HG02571 (cell line): ENCODE results near the gene PARD3.
"Not testable (repeated sequence)": the region's sequence is repeated elsewhere in the genome, so short reads cannot be mapped to it uniquely, and the experiment has no call there.

Experiments used
- ATAC-seq: cut with Tn5 transposase; IDR thresholded peaks from one replicate; pipeline ENCODE4 v1.9.1; 2021; ENCODE audit warnings: mild to moderate bottlenecking, moderate library complexity; ENCODE audit not compliant: unreplicated experiment

Gene PARD3

DNA sequence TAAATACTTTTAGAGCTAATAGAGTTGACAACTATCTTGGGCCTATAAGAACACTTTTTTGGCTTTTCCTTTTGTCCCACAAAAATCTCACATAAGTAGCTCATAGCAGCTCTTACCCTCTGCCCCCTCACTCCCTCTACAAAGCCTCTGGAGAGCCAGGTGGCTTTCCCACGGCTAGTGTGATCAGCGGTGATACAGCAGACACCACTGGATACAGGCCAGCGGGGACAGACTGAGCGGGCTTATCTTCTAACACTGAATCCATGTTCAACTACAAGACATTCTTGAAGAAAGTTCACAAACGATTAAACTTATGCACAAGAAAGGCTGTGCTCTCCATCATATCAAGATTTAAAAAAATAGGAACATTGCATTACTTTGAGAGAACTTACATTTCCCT lies 377.2 kb downstream of the PARD3 start:
- no peak for ATAC-seq

DNA sequence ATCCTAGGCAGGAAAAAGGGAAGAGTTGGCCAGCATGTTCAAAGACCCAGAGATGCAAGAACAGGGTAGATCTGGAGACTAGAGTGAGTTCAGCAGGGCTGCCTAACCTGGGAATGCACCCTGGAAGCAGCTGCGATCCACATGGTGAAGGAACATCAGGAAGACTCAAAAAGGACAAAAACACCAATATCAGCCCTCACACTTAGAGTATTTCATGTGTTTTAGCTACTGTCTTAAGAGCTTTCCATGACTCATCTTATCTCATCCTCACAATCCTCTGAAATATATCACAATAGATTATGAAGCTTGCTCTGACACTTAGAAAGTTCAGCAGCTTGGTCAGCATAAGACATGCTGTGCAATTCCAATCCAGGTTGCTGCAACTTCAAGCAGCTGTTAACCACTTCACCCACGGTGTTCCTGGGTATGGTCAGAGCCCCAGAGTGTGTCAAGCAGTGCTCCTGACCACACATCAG lies 380.9 kb downstream of the PARD3 start:
- no peak for ATAC-seq

DNA sequence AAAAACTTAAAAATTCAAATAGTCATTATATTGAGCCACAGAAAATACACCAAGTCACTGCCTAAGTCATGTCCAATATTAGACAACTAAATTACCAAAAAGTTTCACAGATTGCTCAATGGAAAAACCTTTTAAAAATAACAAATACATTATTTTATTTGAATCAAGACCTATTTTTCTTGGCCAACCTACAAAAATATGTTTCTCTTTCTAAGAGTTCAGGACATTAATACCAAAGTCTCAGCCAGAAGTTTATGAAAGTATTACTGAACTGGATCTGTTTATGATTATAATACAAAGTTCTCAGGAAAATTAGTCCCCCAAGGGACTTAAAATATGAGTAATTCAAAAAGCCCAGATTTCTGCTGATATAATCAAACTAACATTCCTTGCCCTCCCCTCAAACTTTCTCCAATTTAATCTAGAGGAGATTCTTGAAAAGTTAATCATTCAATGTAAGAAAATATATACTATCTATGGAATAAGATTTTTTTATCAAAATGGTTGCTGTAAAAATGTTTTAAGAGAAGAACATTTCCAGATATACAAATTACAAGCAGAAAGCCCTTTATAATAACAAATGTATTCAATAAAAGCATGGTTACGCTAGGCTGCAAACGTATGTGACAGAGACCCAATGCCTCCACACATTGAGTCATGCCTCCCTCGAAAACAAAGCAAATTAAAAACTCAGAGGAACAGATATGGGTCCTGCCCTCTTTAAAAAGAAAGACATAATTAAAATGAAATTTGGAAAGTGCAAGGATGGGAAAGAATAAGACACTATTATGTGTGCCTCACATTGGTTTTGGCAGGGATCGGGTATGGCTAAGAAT lies 381.6 kb downstream of the PARD3 start:
- ATAC-seq = no peak

DNA sequence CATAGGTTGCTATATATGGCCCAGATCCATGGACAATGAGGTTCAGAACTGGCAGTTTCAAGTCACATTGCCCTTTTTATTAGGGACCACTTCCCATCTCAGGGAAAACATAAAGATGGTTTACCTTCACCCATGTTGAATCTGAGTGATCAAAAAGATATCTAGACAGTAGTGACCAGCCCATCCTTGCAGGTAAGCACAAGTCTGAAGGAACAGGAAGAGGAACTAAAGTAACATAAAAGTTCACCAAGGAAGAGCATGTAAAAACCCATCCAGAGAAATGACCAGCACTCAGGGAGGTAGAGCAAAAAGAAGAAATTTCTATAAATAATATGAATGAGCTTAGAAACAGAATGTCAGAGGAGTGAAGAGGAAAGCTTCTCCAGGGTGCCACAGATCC lies 382.5 kb downstream of the PARD3 start:
- ATAC-seq = no peak

DNA sequence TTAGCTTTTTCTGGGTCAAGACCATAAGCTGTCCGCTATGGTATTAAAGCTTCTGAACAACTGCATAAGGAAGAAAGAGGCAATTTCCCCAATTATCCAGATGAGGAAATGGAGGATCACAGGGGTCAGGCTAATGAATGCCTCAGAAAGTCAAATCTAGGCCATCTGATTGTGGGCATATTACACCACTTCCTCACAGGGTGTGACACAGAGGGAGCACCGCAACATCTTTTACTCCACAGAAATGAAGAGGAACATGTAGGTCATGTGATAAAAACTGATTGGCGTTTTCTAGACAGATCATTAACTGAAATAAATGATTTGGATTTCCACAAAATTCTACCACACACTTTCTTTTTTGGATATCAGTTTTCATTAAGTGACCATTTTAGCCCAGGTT lies 384.4 kb downstream of the PARD3 start:
- no peak for ATAC-seq

DNA sequence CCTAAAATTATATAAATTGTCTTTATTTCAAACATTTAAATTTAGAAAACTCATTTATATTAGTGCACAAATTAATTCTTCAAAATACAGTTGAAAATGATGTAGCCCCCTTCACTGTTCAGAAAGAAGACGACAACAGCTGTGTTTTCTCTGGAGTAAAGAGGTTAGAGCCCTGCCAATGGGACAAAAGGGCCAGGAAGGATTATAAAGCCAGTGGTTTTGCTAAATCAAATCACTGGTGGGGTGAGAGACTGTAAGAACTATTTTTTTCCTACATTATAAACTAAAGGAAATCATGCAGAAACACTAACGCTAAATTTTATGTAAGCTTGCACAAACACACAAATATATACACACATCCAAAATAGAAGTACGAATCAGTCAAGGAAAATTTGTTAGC lies 386.6 kb downstream of the PARD3 start:
- ATAC-seq = no peak

DNA sequence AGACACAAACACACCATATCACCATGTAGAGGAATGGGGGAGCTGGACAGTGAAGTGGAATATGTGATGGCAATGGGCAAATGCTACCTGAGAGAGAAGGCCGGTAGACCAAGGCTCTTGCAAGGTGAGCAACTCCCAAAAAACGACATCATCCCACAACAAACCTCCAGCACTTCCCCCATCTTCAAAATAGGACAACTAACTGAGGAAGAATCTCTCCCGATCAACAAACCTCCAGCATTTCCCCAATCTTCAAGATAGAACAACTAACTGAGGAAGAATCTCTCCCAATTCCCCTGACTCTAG lies 387.2 kb downstream of the PARD3 start:
- no peak for ATAC-seq

DNA sequence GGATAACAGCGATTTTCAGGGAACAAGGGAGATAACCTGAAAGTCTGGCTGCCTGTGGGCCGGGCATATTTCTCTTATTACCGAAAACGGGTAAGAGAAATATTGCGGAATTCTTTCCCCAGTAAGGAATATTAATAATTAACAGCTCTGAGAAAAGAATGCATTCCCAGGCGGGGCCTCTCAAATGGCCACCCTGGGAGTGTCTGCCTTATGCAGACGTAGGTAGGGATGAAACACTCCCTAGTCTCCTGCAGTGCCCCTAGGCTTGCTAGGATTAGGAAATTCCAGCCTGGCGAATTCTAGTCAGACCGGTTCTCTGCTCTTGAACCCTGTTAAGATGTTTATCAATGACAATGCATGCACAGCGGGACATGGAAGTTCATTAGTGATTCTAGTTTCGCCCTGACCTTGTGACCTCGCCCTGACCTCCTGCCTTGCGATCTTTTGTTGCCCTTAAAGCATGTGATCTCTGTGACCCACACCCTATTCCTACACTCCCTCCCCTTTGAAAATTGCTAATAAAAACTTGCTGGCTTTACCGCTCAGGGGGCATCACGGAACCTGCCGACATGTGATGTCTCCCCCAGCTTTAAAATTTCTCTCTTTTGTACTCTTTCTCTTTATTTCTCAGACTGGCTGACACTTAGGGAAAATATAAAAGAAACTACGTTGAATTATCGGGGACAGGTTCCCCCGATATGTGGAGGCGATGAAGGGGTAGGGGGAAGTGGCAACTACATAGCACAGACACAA lies 387.8 kb downstream of the PARD3 start:
- not testable (repeated sequence) for ATAC-seq

DNA sequence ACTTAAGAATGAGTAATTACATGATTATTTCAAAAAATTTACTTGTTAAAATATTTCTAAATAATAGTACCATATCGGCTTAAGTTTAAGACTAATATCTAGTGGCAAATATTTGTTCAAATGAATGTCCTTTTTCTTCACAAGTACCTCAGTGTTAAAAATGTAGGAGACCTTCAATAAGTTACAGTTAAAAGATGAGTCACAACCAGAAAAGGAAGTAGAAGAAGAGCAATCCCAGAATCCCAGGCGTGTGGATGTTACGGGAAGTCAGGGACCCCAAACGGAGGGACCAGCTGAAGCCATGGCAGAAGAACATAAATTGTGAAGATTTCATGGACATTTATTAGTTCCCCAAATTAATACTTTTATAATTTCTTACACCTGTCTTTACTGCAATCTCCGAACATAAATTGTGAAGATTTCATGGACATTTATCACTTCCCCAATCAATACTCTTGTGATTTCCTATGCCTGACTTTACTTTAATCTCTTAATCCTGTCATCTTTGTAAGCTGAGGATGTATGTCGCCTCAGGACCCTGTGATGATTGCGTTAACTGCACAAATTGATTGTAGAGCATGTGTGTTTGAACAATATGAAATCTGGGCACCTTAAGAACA lies 388.4 kb downstream of the PARD3 start:
- not testable (repeated sequence) for ATAC-seq

DNA sequence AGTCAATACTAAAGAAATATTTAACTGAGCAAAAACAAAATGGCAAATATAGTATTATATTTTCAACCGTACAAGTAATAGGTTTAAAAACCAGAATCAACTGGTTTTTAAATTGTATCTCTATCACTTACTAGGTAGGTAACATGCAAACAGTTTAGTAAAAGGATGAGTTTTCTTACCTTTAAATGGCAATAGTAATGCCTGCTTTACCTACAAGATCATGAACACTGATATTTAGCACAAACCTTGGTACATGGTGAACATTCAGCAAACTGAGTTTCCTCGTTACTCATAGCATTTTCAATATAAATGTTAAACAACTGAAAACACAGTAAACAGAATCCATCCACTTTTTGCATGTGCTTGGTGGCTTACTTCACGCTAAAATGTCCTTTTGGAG lies 389.1 kb downstream of the PARD3 start:
- no peak for ATAC-seq

DNA sequence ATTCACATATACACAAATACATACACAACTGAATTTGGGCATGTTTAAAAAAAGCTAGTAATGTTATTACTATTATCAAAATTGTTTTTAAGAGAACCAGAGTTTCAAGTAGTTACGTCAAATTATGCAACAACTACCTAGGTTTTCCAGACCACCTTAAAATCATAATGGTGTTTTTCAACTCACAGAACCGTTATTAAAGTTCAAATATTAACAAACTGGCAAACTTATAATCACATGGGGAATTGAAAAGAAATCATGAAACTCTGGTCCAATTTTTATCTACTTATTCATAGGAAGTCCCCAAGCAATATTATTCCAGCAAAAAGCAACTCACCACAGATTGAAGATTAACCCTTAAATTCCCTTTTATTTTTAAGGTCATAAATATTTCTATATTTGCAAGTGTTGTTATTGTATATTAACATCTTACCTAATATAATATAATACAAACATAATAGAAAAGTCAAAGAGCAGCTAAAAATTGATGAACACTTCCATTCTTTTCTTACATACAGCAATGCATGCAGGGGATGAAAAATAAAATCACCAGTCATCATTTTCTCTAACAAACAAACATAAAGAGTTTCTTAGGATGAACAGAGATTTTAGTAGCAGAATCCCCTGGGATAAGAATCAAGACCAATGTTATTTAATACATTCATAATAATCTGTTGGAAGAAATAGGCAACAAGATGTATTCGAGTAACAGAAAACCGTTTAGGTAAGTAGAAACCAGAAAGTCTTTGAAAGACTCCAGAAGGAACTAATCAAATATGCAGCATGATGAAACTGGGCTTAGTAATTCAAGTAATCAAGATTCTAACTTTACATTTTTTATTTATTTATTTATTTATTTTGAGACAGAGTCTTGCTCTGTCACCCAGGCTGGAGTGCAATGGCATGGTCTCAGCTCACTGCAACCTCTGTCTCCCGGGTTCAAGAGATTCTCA lies 391.1 kb downstream of the PARD3 start:
- no peak for ATAC-seq

DNA sequence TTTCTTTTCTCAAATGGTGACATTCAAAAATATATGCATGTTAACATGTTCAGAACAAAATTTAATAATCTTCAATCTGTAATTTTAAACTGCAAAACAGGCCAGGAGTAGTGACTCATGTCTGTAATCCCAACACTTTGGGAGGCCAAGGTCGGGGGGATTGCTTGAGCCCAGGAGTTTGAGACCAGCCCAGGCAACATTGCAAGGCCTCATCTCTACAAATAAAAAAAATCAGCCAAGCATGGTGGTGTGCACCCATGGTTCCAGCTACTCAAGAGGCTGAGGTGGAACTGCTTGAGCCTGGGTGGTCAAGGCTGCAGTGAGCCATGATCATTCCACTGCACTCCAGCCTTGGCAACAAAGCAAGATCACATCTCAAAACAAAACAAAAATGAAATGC lies 394.3 kb downstream of the PARD3 start:
- no peak for ATAC-seq

DNA sequence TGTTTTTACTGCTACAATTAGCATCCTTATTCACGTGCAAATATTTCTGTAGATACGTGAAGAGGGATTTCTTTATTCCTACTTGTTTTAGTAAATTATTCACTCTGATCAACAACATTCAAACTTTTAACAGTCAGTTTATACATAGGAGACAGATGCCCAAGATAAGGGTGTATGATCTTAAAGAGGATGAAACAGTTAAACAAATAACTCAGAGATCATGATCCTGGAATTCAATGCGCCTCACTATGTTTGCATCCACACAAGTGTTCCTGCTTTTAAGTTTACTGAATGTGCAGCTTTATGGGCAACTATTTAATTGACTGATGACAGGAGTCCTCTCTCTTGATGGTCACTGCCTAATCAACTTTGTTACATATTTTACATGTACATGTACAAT lies 394.8 kb downstream of the PARD3 start:
- ATAC-seq = no peak

DNA sequence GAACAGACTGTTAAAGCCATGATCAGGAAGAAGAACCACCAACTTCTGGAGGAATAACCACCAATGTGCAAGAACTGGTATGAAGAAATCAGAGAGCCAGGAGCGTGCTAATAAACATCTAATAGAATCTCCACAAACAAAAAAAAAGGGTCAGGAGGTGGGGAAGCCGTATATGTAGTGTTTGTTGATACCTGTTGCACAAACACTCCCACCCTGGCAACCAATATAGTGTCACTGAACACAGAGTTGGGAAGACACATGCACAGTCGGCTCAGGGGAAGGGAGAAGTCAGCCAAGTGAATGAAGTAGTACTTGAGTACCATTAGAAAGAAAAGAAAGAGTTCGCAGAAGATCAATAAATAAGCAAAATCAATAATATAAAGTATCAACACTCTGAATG lies 400.1 kb downstream of the PARD3 start:
- no peak for ATAC-seq

DNA sequence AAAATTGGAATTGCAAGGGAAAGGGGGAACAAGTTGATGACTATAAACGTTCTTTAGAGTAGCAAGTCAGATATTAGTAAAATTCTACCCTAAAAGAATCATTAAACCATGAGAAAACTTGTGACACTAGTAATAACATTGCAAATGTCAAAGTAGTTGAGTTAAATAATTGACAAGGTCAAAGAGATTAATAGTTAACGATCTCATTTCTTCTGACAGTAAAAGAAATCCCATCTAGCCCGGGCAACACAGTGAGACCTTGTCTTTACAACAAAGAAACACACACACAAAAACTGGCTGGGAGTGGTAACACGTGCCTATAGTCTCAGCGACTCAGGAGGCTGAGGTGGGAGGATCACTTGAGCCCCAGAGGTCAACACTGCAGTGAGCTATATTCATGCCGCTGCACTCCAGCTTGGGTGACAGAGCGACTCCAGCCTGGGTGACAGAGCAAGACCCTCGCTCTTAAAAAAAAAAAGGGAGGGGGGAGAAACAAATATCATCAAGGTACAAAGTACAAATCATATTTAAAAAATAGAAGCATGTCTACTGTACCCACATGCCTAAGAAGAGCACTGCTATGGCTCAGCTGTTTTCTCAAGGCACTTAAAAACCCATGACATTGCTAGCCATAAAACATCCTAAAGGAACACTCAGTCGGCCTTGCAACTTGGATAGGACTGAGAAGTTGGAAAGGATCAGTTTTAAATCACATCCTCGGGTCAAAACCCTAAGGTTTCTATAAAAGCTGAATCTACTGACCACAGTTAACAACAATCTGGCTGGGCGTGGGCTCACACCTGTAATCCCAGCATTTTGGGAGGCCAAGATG lies 401.1 kb downstream of the PARD3 start:
- ATAC-seq = no peak

DNA sequence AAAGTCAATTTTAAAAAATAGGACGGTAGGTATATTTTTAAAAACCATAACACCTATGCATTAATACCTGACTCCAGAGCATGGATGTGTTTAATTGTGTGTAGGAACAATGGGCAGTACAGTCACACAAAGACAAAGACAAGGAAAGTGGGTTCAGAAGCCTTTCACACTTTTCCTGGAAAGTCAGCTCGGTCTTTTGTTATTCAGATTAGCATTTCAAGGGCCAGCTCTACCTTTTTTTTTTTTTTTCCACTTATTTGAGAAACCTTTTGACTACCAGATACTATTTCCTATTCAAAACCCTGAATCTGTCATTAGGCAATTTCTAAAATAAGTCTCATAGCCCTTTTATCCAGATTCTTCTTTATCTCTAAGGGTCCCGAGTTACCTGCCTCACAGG lies 401.9 kb downstream of the PARD3 start:
- ATAC-seq = no peak

DNA sequence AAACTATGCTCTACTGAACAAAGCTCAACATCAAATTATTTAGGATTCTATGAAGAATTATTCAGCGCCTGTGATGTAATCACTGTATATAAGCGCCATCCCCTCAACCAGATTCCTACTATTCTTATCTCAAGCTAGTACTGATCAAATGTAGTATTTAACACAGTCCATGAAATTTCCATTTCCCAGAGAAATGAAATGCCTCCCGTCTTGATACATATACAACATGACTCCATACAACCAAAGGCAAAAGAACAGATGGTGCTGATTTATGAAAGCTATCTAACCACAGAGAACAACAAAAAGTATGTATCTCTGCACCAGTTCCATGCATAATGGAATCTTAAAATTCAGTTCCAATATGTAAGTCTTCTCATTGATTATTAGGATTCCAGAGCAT lies 406.1 kb downstream of the PARD3 start:
- ATAC-seq = no peak

DNA sequence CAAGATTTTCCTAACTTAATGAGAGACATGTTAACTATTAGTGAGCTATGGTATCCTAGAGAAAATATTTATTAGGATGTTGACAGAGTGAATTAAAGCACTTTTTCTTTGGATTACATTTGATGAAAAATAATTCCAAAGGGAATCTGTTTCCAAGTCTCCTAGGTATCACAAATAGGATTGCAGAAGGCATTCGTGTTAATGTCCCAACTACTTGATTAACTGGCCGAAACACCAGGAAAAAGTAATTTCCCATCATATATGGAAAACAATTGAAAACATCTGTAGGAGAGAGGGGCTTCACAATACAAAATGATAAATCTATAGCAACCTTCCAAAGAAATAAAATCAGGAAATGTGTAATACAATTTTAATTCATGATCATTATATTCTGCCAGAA lies 406.7 kb downstream of the PARD3 start:
- ATAC-seq = no peak

DNA sequence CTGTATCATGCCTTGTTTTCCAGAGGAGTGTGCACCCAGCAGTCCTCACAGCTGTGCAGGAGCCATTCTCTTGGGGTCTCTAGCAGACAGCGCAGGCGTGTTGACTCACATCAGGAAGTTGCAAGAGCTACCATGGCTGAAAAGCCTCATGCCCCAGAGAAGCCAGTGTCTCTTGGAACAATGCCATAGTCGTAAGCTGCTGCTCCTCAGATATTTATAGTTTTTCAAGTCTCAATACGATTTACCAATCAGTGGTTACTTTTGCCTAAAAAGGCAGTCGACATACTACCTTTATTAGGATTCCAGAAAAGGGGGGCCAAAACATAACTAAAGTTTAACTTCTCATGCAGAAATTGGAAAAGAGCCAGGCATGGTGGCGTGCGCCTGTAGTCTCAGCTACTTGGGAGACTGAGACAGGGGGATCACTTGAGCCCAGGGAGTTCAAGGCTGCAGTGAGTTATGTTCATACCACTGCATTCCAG lies 407.7 kb downstream of the PARD3 start:
- ATAC-seq = no peak
